ENCODE measurements around the gene RABL6. TPM values are rescaled to one million over a fixed set of nuclear protein-coding genes. Genes with fewer than 3 reads are reported as not detected.
"Not testable (repeated sequence)": the region's sequence is repeated elsewhere in the genome, so short reads cannot be mapped to it uniquely, and the experiment has no call there.

Gene RABL6
- total RNA-seq, 1 donor from 2014 or later: 108 TPM

DNA sequence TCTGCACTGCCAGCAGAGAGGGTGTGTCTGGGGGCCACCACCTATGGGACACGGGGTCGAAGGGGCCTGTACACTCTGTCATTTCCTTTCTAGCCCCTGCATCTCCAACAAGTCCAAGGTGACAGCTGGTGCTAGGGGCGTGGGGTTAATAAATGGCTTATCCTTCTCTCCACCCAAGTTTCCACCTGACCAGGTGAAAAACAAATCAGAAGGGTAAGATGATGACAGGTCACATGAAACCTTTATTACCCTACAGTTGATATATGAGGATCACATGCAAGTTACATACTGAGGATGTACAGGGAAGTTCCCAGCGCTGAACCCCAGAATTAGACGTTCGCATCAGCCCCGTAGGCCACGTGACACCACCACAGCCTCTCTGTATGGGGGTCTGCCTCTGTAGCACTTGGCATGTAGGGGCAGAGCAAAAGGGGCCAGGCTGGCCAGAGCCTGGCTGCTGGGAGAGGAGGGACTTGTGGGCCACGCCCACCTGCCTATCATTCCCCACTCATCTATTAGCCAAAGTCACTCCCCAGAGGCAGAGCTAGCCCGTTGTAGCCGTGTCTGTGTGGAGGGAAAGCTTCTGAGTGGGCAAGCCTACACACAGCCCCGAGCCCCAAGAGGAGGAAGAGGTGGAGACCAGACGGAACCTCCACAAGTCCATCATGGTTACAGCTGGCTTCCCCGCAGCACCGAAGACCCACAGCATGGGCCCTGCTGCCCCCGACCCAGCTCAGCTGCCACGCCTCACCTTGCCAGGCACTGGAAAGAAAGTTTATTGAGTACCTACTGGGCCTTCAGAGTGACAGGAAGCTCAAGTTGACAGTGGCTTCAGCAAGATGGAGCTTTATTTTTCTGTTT is 14.4 kb upstream of the RABL6 start:
- Mint-ChIP-seq H3K36me3 (ENCODE audit: low read depth) (peaks cover 9% of the 10 kb centered on the region), H3K27ac (no peak overlapping the region), H3K4me3 (ENCODE audit: low read depth) (peak overlapping the region; percentile 30), H3K27me3 (ENCODE audit: low read depth) (peaks cover 11% of the 10 kb centered on the region), H3K4me1 (ENCODE audit: low read depth) (peaks cover 12% of the 10 kb centered on the region), H3K9me3 (no peaks in the 10 kb centered on the region)
- DNase-seq (ENCODE audit: low spot score): no peak
- intact Hi-C loops (cut with micrococcal nuclease): no loop called here

- no peaks in the 10 kb centered on the region for H3K9me3 Mint-ChIP-seq
- H3K27ac Mint-ChIP-seq: peak overlapping the region; percentile 12
- no peak overlapping the region for H3K4me3 Mint-ChIP-seq (ENCODE audit: low read depth)
- H3K4me1 Mint-ChIP-seq (ENCODE audit: low read depth): peaks cover 9% of the 10 kb centered on the region
- DNase-seq (ENCODE audit: low spot score): no peak
- peaks cover 11% of the 10 kb centered on the region for H3K27me3 Mint-ChIP-seq (ENCODE audit: low read depth)
- peaks cover 9% of the 10 kb centered on the region for H3K36me3 Mint-ChIP-seq (ENCODE audit: low read depth)
- intact Hi-C loops (cut with micrococcal nuclease): no loop called here
These were observed 13.3 kb upstream of the RABL6 start for GRCh38 chr9:136794281-136794999.

GRCh38 chr9:136795000-136795348 is 12.8 kb upstream of the RABL6 start:
- Mint-ChIP-seq H3K4me3 (ENCODE audit: low read depth) (no peak overlapping the region), H3K27me3 (ENCODE audit: low read depth) (peaks cover 11% of the 10 kb centered on the region), H3K27ac (no peak overlapping the region), H3K4me1 (ENCODE audit: low read depth) (peaks cover 9% of the 10 kb centered on the region), H3K36me3 (ENCODE audit: low read depth) (peaks cover 9% of the 10 kb centered on the region), H3K9me3 (no peaks in the 10 kb centered on the region)
- intact Hi-C loops (cut with micrococcal nuclease): no loop called here
- no peak for DNase-seq (ENCODE audit: low spot score)

GRCh38 chr9:136796238-136796774 is 11.4 kb upstream of the RABL6 start, which contains the start of gene CCDC183:
Gene CCDC183, plus strand, starts transcription at chr9:136796338. Its CDS starts 60 bp downstream, at chr9:136796398.
- H3K4me3 Mint-ChIP-seq (ENCODE audit: low read depth): no peak within 1 kb of the TSS
- H3K27me3 Mint-ChIP-seq (ENCODE audit: low read depth): peaks cover 22% of the 10 kb centered on the region
- peaks cover 9% of the 10 kb centered on the region for H3K36me3 Mint-ChIP-seq (ENCODE audit: low read depth)
- intact Hi-C loops (cut with micrococcal nuclease): no loop called here
- peaks cover 12% of the 10 kb centered on the region for H3K4me1 Mint-ChIP-seq (ENCODE audit: low read depth)
- no peak for DNase-seq (ENCODE audit: low spot score)
- H3K9me3 Mint-ChIP-seq: no peaks in the 10 kb centered on the region
- no peak within 1 kb of the TSS for H3K27ac Mint-ChIP-seq

DNA sequence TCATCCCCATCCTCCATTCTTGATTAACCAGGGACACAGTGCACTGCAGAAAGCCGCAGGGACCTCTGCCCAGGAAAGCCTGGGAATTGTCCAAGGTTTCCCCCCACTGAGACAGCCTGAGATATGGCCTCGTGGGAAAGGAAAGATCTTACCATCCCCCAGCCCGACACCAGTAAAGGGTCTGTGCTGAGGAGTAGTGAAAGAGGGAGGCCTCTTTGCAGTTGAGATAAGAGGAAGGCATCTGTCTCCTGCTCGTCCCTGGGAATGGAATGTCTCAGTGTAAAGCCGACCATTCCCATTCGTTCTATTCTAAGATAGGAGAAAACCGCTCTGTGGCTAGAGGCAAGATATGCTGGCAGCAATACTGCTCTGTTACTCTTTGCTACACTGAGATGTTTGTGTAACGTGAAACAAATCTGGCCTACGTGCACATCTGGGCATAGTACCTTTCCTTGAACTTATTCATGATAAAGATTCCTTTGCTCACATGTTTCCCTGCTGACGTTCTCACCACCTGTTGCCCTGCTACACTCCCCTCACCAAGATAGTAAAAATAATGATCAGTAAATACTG is 10.9 kb upstream of the RABL6 start:
- DNase-seq (ENCODE audit: low spot score); H3K36me3 Mint-ChIP-seq (ENCODE audit: low read depth); intact Hi-C loops (cut with micrococcal nuclease); H3K27ac Mint-ChIP-seq; H3K4me3 Mint-ChIP-seq (ENCODE audit: low read depth); H3K9me3 Mint-ChIP-seq: not testable (repeated sequence)
- H3K4me1 Mint-ChIP-seq (ENCODE audit: low read depth): peaks cover 12% of the 10 kb centered on the region
- H3K27me3 Mint-ChIP-seq (ENCODE audit: low read depth): peaks cover 23% of the 10 kb centered on the region

DNA sequence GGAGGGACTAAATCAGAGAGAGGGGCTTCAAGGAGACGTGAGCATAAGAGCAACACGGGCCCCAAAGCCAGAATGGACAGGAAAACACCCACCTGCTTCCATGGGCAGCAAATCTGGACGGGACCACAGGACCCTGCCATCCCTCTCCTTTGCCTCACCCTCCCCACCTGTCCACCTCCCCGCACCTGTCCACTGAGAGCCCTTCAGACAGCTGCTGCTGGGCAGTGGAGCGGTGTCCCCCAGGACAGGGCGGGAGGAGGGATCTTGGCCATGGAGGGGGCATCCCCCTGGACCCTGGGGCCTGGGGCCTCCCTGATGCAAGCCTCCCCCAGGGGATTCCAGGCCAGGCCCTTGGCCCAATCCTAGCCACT is 9.1 kb upstream of the RABL6 start:
- Mint-ChIP-seq H3K4me1 (ENCODE audit: low read depth) (peaks cover 7% of the 10 kb centered on the region), H3K9me3 (no peaks in the 10 kb centered on the region), H3K4me3 (ENCODE audit: low read depth) (no peak overlapping the region), H3K27ac (no peak overlapping the region), H3K27me3 (ENCODE audit: low read depth) (peaks cover 27% of the 10 kb centered on the region), H3K36me3 (ENCODE audit: low read depth) (no peaks in the 10 kb centered on the region)
- intact Hi-C loops (cut with micrococcal nuclease): no loop called here
- no peak for DNase-seq (ENCODE audit: low spot score)

DNA sequence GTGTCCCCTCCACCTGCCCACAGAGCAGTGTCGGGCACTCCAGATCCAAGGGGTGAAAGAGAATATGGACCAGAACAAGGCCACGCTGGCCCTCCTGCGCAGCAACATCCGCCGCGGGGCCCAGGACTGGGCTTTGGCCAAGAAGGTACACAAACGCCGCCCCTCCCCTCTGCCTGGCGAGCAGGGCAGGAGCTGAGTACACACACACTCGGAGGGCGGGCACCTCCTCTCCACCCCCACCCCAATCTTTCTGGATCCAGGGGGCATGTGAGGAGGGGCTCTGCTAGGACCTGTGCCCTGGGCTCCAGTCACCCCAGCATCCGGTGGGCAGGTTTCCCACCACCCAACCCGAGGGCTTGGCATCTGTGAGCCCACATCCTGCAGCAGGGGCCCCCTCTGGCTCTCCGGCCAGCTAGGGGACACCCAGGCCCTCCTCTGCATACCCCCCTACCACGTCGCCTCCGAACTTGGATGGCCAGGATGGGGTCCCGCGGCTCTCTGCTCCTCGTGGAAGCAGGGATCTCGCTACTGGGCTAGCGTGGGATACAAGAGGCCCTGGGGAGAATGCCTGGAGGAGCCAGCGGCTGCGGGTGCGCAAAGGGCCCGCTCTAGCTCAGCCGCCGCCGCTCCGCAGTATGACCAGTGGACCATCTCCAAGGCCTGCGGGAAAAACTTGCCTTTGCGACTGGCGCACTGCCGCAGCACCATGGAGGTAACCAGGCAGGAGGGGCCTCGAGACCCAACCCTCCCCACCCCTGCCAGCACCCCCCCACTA is 8.5 kb upstream of the RABL6 start:
- H3K36me3 Mint-ChIP-seq (ENCODE audit: low read depth): no peaks in the 10 kb centered on the region
- DNase-seq (ENCODE audit: low spot score): no peak
- peaks cover 7% of the 10 kb centered on the region for H3K4me1 Mint-ChIP-seq (ENCODE audit: low read depth)
- H3K27me3 Mint-ChIP-seq (ENCODE audit: low read depth): peaks cover 27% of the 10 kb centered on the region
- H3K4me3 Mint-ChIP-seq (ENCODE audit: low read depth): no peak overlapping the region
- intact Hi-C loops (cut with micrococcal nuclease): no loop called here
- no peaks in the 10 kb centered on the region for H3K9me3 Mint-ChIP-seq
- H3K27ac Mint-ChIP-seq: no peak overlapping the region

- Mint-ChIP-seq H3K4me1 (ENCODE audit: low read depth) (peaks cover 7% of the 10 kb centered on the region), H3K36me3 (ENCODE audit: low read depth) (no peaks in the 10 kb centered on the region), H3K27me3 (ENCODE audit: low read depth) (peaks cover 27% of the 10 kb centered on the region), H3K9me3 (no peaks in the 10 kb centered on the region), H3K4me3 (ENCODE audit: low read depth) (peak overlapping the region; percentile 79), H3K27ac (no peak overlapping the region)
- peak; percentile 66 for DNase-seq (ENCODE audit: low spot score)
- intact Hi-C loops (cut with micrococcal nuclease): loop anchor here (1.0 kb wide), 1 partner anchor 9 kb away; the partner anchor contains the start of gene TMEM141
These were observed 7.7 kb upstream of the RABL6 start for GRCh38 chr9:136799854-136800657.

GRCh38 chr9:136802321-136802720 is 5.4 kb upstream of the RABL6 start:
- H3K27me3 Mint-ChIP-seq (ENCODE audit: low read depth): peaks cover 16% of the 10 kb centered on the region
- H3K4me1 Mint-ChIP-seq (ENCODE audit: low read depth): peaks cover 11% of the 10 kb centered on the region
- H3K36me3 Mint-ChIP-seq (ENCODE audit: low read depth): peaks cover 4% of the 10 kb centered on the region
- no peak for DNase-seq (ENCODE audit: low spot score)
- no peaks in the 10 kb centered on the region for H3K9me3 Mint-ChIP-seq
- intact Hi-C loops (cut with micrococcal nuclease): no loop called here
- no peak overlapping the region for H3K4me3 Mint-ChIP-seq (ENCODE audit: low read depth)
- H3K27ac Mint-ChIP-seq: no peak overlapping the region

- H3K4me3 Mint-ChIP-seq (ENCODE audit: low read depth); H3K36me3 Mint-ChIP-seq (ENCODE audit: low read depth); H3K27ac Mint-ChIP-seq; DNase-seq (ENCODE audit: low spot score); intact Hi-C loops (cut with micrococcal nuclease); H3K9me3 Mint-ChIP-seq: not testable (repeated sequence)
- H3K4me1 Mint-ChIP-seq (ENCODE audit: low read depth): peaks cover 11% of the 10 kb centered on the region
- peaks cover 16% of the 10 kb centered on the region for H3K27me3 Mint-ChIP-seq (ENCODE audit: low read depth)
These were observed 4.7 kb upstream of the RABL6 start for GRCh38 chr9:136803009-136803550.

DNA sequence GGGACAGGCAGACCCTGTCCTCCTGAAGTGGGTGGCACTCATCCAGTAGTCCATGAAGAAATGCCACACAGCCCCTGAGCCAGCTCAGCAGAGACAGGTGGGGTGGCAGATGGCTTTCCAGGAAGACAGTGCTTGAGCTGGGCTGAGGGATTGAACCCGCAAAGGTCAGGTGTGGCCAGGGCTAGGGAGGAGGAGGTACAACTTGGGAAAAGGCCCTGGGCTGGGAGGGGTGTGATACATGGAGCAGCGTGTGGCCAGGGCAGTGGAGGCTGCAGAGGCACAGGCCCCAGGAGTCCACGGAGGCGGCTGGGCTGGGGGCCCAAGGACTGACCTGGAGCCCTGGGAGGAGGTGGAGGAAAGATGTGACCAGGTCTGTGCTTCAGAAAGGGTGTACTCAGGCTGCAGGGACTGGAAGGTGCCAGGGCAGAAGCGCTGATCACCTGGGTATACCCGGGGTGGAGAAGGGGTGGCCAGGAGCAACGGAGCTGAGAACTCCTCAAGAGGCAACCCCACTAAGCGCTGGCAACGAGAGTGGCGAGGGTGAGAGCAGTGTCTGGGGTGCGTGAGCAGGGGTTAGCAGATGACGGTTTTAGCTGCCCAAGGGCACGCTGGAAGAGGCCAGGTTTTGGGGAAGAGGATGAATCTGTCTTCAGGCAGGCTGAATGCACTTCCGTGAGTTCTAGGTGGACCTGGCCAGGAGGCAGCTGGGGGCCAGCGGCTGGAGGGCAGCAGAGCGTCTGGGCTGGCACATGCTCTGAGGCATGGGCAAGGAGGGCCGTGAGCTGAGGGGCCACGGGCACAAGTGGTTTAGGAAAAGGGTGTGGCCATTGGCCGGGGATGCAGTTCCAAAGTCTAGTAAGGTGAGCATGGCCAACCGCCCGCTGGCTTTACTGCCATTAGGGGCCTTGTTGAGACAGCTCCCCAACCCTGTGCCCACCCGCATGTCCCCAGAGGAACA is 3.9 kb upstream of the RABL6 start:
- no peak for DNase-seq (ENCODE audit: low spot score)
- peaks cover 11% of the 10 kb centered on the region for H3K4me1 Mint-ChIP-seq (ENCODE audit: low read depth)
- intact Hi-C loops (cut with micrococcal nuclease): no loop called here
- no peak overlapping the region for H3K4me3 Mint-ChIP-seq (ENCODE audit: low read depth)
- no peaks in the 10 kb centered on the region for H3K9me3 Mint-ChIP-seq
- H3K27me3 Mint-ChIP-seq (ENCODE audit: low read depth): peaks cover 16% of the 10 kb centered on the region
- H3K27ac Mint-ChIP-seq: no peak overlapping the region
- peaks cover 5% of the 10 kb centered on the region for H3K36me3 Mint-ChIP-seq (ENCODE audit: low read depth)

Measured in activated T-helper 2 cell treated with anti-CD3 and anti-CD28 coated beads, Interferon-gamma antibody, Interleukin-2, Interleukin-4, amounts not matched to agents 10 μg/mL and 5 μg/mL and 100 μg/mL, durations not matched to agents 14 hours and 24 hours and 36 hours (primary cell).